ENCODE measurements around the gene RASL11B. TPM values are rescaled to one million over a fixed set of nuclear protein-coding genes. Genes with fewer than 3 reads are reported as not detected.

RASL11B gene
- polyA plus RNA-seq, 1 donor (not counting 4 experiments of a cell fraction or from before 2014, with no cell fraction given), result 1.4 TPM

- Histone ChIP-seq H3K27ac (ENCODE audit: control insufficient read depth, insufficient read depth, low read length) (no peak overlapping the region), H3K79me2 (ENCODE audit: control insufficient read depth, insufficient read depth, low read length) (no peaks in the 10 kb centered on the region), H3K36me3 (ENCODE audit: control insufficient read depth in 2 of 2, extremely low read depth in 1 of 2, insufficient read depth in 2 of 2, low read length in 2 of 2) (no peaks in the 10 kb centered on the region), H3K4me3 (ENCODE audit: control insufficient read depth in 2 of 3, extremely low read depth in 1 of 3, insufficient read depth in 2 of 3, low read depth in 1 of 3, low read length in 3 of 3) (no peak overlapping the region), H2AFZ (ENCODE audit: control insufficient read depth, low read length) (no peak overlapping the region), H4K20me1 (ENCODE audit: control insufficient read depth, extremely low read depth, insufficient read depth, low read length) (no peaks in the 10 kb centered on the region), H3K4me2 (ENCODE audit: control insufficient read depth, extremely low read depth, insufficient read depth, low read depth, low read length) (no peak overlapping the region), H3K9me1 (ENCODE audit: control insufficient read depth, extremely low read depth, insufficient read depth, low read length) (no peaks in the 10 kb centered on the region), H3K4me1 (ENCODE audit: control insufficient read depth, extremely low read depth, insufficient read depth, low read length) (peaks cover under 1% of the 10 kb centered on the region), H3K27me3 (ENCODE audit: control insufficient read depth, extremely low read depth, insufficient read depth, low read length) (no peaks in the 10 kb centered on the region), H3K9me3 (ENCODE audit: control insufficient read depth, low read depth, low read length) (no peaks in the 10 kb centered on the region), H3K9ac (ENCODE audit: control insufficient read depth, extremely low read depth, insufficient read depth, low read length) (no peak overlapping the region)
- dilution Hi-C loops (cut with MboI; ENCODE audit: extremely low pct_ligation_motif_present, low sequenced_read_pairs), result no loop called here
- TF ChIP-seq CTCF (optimal IDR thresholded peaks at IDR 0.05 in 1 of 3, IDR thresholded peaks at IDR 0.05 in 1 of 3, conservative IDR thresholded peaks at IDR 0.05 in 1 of 3; ENCODE audit: extremely low read depth in 1 of 3, insufficient read depth in 2 of 3, low read length in 3 of 3) (no peak), EZH2 (IDR thresholded peaks at IDR 0.05; ENCODE audit: low read length) (no peak)
- DNase-seq (ENCODE audit: low read depth, low spot score) (no peak), FAIRE-seq (no peak)
These were observed 17.4 kb downstream of the RASL11B start for GRCh38 chr4:52879471-52879870.

- H3K9ac ChIP-seq (ENCODE audit: control insufficient read depth, extremely low read depth, insufficient read depth, low read length), result no peak overlapping the region
- no peak for TF ChIP-seq EZH2 (IDR thresholded peaks at IDR 0.05; ENCODE audit: low read length)
- no peak for TF ChIP-seq CTCF (optimal IDR thresholded peaks at IDR 0.05 in 1 of 3, IDR thresholded peaks at IDR 0.05 in 1 of 3, conservative IDR thresholded peaks at IDR 0.05 in 1 of 3; ENCODE audit: extremely low read depth in 1 of 3, insufficient read depth in 2 of 3, low read length in 3 of 3)
- H3K27me3 ChIP-seq (ENCODE audit: control insufficient read depth, extremely low read depth, insufficient read depth, low read length), result no peaks in the 10 kb centered on the region
- DNase-seq (ENCODE audit: low read depth, low spot score), result no peak
- no peaks in the 10 kb centered on the region for H3K79me2 ChIP-seq (ENCODE audit: control insufficient read depth, insufficient read depth, low read length)
- FAIRE-seq, result no peak
- H3K9me3 ChIP-seq (ENCODE audit: control insufficient read depth, low read depth, low read length), result no peaks in the 10 kb centered on the region
- H2AFZ ChIP-seq (ENCODE audit: control insufficient read depth, low read length), result no peak overlapping the region
- H3K4me1 ChIP-seq (ENCODE audit: control insufficient read depth, extremely low read depth, insufficient read depth, low read length), result peaks cover 4% of the 10 kb centered on the region
- no peak overlapping the region for H3K27ac ChIP-seq (ENCODE audit: control insufficient read depth, insufficient read depth, low read length)
- dilution Hi-C loops (cut with MboI; ENCODE audit: extremely low pct_ligation_motif_present, low sequenced_read_pairs), result no loop called here
- H3K4me2 ChIP-seq (ENCODE audit: control insufficient read depth, extremely low read depth, insufficient read depth, low read depth, low read length), result no peak overlapping the region
- H4K20me1 ChIP-seq (ENCODE audit: control insufficient read depth, extremely low read depth, insufficient read depth, low read length), result no peaks in the 10 kb centered on the region
- H3K36me3 ChIP-seq (ENCODE audit: control insufficient read depth in 2 of 2, extremely low read depth in 1 of 2, insufficient read depth in 2 of 2, low read length in 2 of 2), result no peaks in the 10 kb centered on the region
- no peak overlapping the region for H3K4me3 ChIP-seq (ENCODE audit: control insufficient read depth in 2 of 3, extremely low read depth in 1 of 3, insufficient read depth in 2 of 3, low read depth in 1 of 3, low read length in 3 of 3)
- H3K9me1 ChIP-seq (ENCODE audit: control insufficient read depth, extremely low read depth, insufficient read depth, low read length), result no peaks in the 10 kb centered on the region
These were observed 18.9 kb downstream of the RASL11B start for GRCh38 chr4:52880994-52881393.

All from keratinocyte (primary cell).